Liver (tissue), 3 donors: ENCODE results near the gene ODF2.

Experiments used
- TF ChIP-seq, protein P1 (sequence below): IDR thresholded peaks from 2 replicates; pipeline ENCODE4 v1.6.1; 2016; ENCODE audit warnings: antibody characterized with exemption
- TF ChIP-seq, protein P2 (sequence below): IDR thresholded peaks from 2 replicates; pipeline ENCODE4 v1.6.1; 2016; ENCODE audit warnings: antibody characterized with exemption, mild to moderate bottlenecking
- TF ChIP-seq, protein P3 (sequence below): fragments of 150-350 bp; IDR thresholded peaks from 2 replicates; pipeline ENCODE4 v1.5.1; 2017; ENCODE audit warnings: improper control_type of control experiment, low read depth, low read length; ENCODE audit not compliant: missing input control
- TF ChIP-seq, protein P4 (sequence below): IDR thresholded peaks from 2 replicates; pipeline ENCODE4 v1.6.1; 2016; ENCODE audit warnings: antibody characterized with exemption
- donor health status: healthy.
- donor health status: healthy.

DNA sequence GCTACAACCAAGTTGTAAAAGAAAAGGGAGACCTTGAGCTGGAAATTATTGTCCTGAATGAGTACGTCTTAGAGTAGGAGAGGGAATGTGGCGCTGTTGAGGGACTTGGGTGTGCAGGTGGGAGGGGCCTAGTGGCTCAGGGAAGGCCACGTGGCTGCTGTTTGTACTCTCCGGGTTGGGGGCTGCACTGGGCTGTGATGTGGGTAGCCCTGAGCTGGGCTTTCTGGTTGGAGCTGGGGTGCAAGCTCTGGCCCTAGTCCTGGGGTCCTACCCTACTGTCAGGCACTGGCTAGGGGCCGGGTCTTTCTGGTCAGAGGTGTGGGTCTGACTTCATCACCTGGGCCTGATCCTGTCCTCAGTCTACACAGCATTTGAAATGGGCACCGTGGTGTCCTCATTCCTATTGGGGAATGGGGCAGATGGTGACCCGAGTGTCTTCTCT, 29.6 kb downstream of the ODF2 start:
- TF ChIP-seq, protein P1, sequence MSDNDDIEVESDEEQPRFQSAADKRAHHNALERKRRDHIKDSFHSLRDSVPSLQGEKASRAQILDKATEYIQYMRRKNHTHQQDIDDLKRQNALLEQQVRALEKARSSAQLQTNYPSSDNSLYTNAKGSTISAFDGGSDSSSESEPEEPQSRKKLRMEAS, result no peak
- TF ChIP-seq, protein P2, sequence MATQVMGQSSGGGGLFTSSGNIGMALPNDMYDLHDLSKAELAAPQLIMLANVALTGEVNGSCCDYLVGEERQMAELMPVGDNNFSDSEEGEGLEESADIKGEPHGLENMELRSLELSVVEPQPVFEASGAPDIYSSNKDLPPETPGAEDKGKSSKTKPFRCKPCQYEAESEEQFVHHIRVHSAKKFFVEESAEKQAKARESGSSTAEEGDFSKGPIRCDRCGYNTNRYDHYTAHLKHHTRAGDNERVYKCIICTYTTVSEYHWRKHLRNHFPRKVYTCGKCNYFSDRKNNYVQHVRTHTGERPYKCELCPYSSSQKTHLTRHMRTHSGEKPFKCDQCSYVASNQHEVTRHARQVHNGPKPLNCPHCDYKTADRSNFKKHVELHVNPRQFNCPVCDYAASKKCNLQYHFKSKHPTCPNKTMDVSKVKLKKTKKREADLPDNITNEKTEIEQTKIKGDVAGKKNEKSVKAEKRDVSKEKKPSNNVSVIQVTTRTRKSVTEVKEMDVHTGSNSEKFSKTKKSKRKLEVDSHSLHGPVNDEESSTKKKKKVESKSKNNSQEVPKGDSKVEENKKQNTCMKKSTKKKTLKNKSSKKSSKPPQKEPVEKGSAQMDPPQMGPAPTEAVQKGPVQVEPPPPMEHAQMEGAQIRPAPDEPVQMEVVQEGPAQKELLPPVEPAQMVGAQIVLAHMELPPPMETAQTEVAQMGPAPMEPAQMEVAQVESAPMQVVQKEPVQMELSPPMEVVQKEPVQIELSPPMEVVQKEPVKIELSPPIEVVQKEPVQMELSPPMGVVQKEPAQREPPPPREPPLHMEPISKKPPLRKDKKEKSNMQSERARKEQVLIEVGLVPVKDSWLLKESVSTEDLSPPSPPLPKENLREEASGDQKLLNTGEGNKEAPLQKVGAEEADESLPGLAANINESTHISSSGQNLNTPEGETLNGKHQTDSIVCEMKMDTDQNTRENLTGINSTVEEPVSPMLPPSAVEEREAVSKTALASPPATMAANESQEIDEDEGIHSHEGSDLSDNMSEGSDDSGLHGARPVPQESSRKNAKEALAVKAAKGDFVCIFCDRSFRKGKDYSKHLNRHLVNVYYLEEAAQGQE, result no peak
- TF ChIP-seq, protein P3, sequence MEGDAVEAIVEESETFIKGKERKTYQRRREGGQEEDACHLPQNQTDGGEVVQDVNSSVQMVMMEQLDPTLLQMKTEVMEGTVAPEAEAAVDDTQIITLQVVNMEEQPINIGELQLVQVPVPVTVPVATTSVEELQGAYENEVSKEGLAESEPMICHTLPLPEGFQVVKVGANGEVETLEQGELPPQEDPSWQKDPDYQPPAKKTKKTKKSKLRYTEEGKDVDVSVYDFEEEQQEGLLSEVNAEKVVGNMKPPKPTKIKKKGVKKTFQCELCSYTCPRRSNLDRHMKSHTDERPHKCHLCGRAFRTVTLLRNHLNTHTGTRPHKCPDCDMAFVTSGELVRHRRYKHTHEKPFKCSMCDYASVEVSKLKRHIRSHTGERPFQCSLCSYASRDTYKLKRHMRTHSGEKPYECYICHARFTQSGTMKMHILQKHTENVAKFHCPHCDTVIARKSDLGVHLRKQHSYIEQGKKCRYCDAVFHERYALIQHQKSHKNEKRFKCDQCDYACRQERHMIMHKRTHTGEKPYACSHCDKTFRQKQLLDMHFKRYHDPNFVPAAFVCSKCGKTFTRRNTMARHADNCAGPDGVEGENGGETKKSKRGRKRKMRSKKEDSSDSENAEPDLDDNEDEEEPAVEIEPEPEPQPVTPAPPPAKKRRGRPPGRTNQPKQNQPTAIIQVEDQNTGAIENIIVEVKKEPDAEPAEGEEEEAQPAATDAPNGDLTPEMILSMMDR, result no peak
- TF ChIP-seq, protein P4, sequence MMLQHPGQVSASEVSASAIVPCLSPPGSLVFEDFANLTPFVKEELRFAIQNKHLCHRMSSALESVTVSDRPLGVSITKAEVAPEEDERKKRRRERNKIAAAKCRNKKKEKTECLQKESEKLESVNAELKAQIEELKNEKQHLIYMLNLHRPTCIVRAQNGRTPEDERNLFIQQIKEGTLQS, result no peak
